ENCODE data around the gene AFMID. TPM values are rescaled to one million over a fixed set of nuclear protein-coding genes. Genes with fewer than 3 reads are reported as not detected.

Gene AFMID
- total and polyA plus RNA-seq, 9 of the 15 experiments (the other 6 are each of a cell fraction or from before 2014, with no cell fraction given), result 62.1 to 188 (median 74.4) TPM

GRCh38 chr17:78250891-78251772 lies 64.0 kb downstream of the AFMID start (continued):
- TF ChIP-seq TFAP4 (CRISPR knock-in tag; IDR thresholded peaks at IDR 0.05; ENCODE audit: borderline replicate concordance) (peak; percentile 89), RBM22 (IDR thresholded peaks at IDR 0.05; ENCODE audit: low read depth, low read length, poor library complexity, severe bottlenecking) (no peak), ZNF740 (CRISPR knock-in tag; IDR thresholded peaks at IDR 0.05) (0 out of 2 replicates have a peak, but pooled peaks have one; percentile 42), ZNF740 (tag; IDR thresholded peaks at IDR 0.05) (no peak), TSHZ1 (CRISPR knock-in tag; IDR thresholded peaks at IDR 0.05) (no peak), ZNF124 (CRISPR knock-in tag; IDR thresholded peaks at IDR 0.05) (no peak; the same call in 1 of the 2 replicates), NCOA2 (IDR thresholded peaks at IDR 0.05; ENCODE audit: partially characterized antibody in 2 of 2) (no peak), ZNF316 (IDR thresholded peaks at IDR 0.05) (no peak), MTF1 (CRISPR knock-in tag; IDR thresholded peaks at IDR 0.05; ENCODE audit: borderline replicate concordance) (no peak), DACH1 (IDR thresholded peaks at IDR 0.05; ENCODE audit: partially characterized antibody) (no peak), MCM2 (IDR thresholded peaks at IDR 0.05; ENCODE audit: low read depth) (no peak), SNAPC5 (CRISPR knock-in tag; IDR thresholded peaks at IDR 0.05) (no peak), ARID1B (IDR thresholded peaks at IDR 0.05) (no peak), ZNF764 (CRISPR knock-in tag; IDR thresholded peaks at IDR 0.05; ENCODE audit: low read depth) (0 out of 2 replicates have a peak, but pooled peaks have one; percentile 32), FOXK1 (CRISPR knock-in tag; IDR thresholded peaks at IDR 0.05; ENCODE audit: borderline replicate concordance) (0 out of 2 replicates have a peak, but pooled peaks have one; percentile 50), ATF1 (CRISPR knock-in tag; IDR thresholded peaks at IDR 0.05) (no peak), ATF1 (tag; IDR thresholded peaks at IDR 0.05) (peak; percentile 37; the same call in 1 of the 2 replicates), STAT5A (IDR thresholded peaks at IDR 0.05; ENCODE audit: borderline replicate concordance, low read length) (no peak), RAD21 (CRISPR knock-in tag; conservative IDR thresholded peaks at IDR 0.05 in 1 of 2, IDR thresholded peaks at IDR 0.05 in 1 of 2) (peak; percentile 96 to 99), ZNF561 (CRISPR knock-in tag; conservative IDR thresholded peaks at IDR 0.05) (no peak), ZNF143 (CRISPR knock-in tag; IDR thresholded peaks at IDR 0.05) (no peak)
